Measurements from ENCODE around the gene DCLK2.

GRCh38 chr4:150289198-150289597, 211.0 kb downstream of the DCLK2 start:
- TF ChIP-seq POLR2AphosphoS5 (IDR thresholded peaks at IDR 0.05; ENCODE audit: low read depth, low read length) (no peak), CTCF (IDR thresholded peaks at IDR 0.05; ENCODE audit: control extremely low read depth in 1 of 3, insufficient read depth in 1 of 3, low read depth in 1 of 3, low read length in 3 of 3) (no peak), EP300 (IDR thresholded peaks at IDR 0.05; ENCODE audit: borderline replicate concordance in 1 of 2, low read depth in 2 of 2, low read length in 2 of 2) (no peak), SP2 (IDR thresholded peaks at IDR 0.05; ENCODE audit: low read length) (no peak), SUZ12 (IDR thresholded peaks at IDR 0.05; ENCODE audit: low read length) (no peak), CHD2 (IDR thresholded peaks at IDR 0.05; ENCODE audit: low read length) (no peak), EZH2 (IDR thresholded peaks at IDR 0.05; ENCODE audit: low read depth, low read length, severe bottlenecking) (no peak), USF2 (IDR thresholded peaks at IDR 0.05; ENCODE audit: low read length) (no peak), YY1 (IDR thresholded peaks at IDR 0.05; ENCODE audit: low read depth, low read length) (no peak), RXRA (IDR thresholded peaks at IDR 0.05; ENCODE audit: insufficient read depth, low read depth, low read length) (no peak), POLR2A (IDR thresholded peaks at IDR 0.05; ENCODE audit: control extremely low read depth in 1 of 2, low read depth in 2 of 2, low read length in 2 of 2) (no peak)
